Activated CD8-positive, alpha-beta memory T cell treated with anti-CD3 and anti-CD28 coated beads for 48 hours (primary cell): ENCODE measurements around the gene FRY.
A peak's percentile ranks its signal among the peaks of the same experiment; 100 is the strongest.
"Not testable (repeated sequence)": the region's sequence is repeated elsewhere in the genome, so short reads cannot be mapped to it uniquely, and the experiment has no call there.

ENCODE experiments used
- DNase-seq, 3 experiments: peaks; one replicate each; pipeline ENCODE4 v3.0.0-alpha.2; 2020; ENCODE audit warnings: low read depth in 2 of 3, low spot score in 2 of 3

Gene FRY

GRCh38 chr13:32031025-32031814, at the start of gene FRY:
TSS of gene FRY (plus strand) at chr13:32031774. CDS start at chr13:32031796, 22 bp downstream.
- DNase-seq, result peak; percentile 4 to 19 (median 12)

- no peak for DNase-seq
These were observed 49.5 kb upstream of the FRY start for GRCh38 chr13:31982124-31982523.

DNA sequence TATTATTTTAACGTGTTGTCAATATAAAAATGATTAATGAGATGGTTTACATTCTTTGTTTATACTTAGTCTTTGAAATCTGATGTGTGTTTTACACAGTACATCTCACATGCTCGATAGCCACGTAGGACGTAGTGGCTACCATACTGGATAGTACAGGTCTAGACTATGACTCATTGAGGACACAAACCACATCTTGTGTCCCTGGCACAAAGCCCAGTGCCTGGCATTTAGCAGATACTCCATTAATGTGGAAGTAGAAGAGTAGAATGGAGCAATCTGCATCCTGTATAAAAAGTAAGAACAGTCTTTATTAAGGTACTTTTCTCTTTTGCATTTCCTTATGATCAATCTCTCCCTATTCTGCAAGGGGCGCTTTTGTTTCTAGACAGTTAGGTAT, 49.0 kb upstream of the FRY start:
- DNase-seq, result no peak

- DNase-seq, result not testable (repeated sequence)
These were observed 47.9 kb upstream of the FRY start for GRCh38 chr13:31983696-31984095.

DNA sequence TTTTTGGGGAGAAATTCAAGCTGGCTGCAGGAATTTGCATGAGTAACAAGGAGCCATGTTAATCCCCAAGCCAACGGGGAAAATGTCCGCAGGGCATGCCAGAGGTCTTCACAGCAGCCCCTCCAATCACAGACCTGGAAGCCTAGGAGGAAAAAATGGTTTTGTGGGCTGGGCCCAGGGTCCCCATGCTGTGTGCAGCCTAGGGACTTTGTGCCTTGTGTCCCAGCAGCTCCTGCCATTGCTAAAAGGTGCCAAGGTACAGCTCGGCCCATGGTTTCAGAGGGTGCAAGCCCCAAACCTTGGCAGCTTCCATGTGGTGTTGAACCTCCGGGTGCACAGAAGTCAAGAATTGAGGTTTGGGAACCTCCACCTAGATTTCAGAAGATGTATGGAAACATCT, 47.2 kb upstream of the FRY start:
- DNase-seq, result not testable (repeated sequence)

DNA sequence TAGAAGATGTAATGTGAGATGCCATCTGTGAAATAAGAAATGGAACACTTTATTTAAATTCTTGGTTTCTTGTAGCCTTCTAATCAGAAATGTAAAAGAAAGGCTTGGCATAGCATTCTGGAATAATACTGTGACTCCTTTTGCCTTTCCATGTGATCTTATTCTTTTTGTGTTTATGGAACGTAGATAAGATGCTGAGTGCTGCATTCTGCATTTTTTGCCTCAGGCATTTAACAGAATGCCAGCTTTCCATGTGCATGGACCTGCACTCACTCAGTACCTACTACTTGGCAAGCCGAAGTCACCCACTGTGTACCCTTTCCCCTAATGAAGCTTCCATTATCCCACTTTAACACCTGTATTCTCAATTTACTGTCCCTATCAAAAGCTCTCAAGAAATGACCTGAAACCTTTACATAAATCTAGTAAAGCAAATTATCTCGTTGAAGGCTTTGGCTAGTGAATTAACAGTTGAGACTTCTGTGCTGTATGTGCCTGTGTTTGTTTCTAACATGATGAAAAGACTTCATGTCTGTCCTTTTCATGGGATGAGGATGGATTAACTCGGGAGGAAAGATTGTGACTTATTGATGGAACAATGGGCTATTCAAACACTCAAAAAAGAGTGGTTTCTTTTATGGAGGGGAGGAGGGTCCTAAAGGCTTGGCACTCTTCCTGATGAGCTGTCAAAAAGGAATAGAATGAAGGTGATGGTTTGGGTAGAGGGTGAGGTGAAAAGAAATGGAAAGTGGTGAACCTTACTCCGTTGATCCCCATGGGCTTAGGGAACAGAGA, 44.7 kb upstream of the FRY start:
- no peak for DNase-seq

DNA sequence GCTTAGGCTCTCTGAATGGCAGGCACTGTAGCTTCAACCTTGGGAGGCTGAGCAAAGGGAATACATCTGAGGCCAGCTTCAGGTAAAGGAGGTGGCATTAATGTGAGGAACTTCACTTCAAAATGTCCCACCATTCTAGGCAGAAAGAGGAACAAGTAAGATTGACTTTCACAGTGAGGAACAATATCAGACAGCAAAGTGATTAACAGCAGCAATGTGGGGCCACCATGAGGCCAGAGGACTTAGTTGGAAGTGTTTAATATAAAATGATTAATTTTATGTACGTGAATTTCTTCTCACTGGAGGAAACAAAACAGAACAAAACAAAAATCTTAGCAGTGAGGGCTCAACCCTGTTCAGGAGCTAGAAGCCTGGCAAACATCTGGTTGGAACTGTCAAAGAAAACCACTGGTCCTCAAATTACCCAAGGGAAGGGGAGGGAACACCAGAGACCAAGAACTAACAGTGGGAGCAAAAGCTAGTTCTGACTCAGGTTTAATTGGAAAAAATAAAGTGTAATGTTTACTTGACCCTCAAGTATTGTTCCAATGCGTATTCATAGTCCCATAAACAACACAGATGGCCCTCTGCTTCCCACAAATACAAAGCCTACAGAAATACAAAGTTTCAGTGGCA, 43.9 kb upstream of the FRY start:
- DNase-seq, result no peak

GRCh38 chr13:31994367-31994766, 37.2 kb upstream of the FRY start:
- not testable (repeated sequence) for DNase-seq

DNA sequence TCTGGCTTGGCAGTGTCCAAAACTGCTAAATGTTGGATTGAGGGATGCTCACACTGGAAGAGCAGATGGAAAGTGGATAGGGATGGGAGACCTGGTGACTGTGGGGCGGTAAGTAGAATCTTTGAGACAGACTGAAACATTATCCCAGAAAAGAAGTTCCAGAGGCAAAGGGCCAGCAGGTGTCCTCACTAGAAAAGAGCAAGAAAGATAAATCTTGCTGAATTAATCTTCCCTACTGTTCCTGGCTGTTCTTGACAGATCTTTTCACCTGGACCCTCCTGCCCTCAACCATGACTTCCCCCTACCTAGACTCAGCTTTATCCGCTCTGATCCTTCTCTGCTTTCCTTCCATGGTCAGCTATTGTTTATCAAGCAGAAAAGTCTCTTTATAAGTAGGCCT, 35.0 kb upstream of the FRY start:
- DNase-seq, result no peak

DNA sequence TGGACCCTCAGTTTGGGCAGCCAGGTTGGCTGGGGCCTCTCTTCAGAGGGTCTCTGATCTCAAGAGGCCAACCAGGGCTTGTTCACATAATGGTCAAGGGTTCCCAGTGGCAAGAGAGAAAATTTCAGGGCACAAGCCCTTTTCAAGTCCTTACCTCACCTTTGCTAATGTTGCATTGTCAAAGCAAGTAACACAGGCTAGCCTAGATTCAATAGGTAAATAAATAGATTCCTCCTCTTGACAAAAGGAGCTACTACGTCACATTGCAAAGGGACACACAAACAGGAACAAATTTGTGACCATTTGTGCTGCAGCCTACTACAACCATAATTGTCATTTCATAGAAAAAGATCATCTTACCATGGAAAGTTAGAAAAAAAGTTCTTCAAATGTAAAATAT, 33.9 kb upstream of the FRY start:
- no peak for DNase-seq

DNA sequence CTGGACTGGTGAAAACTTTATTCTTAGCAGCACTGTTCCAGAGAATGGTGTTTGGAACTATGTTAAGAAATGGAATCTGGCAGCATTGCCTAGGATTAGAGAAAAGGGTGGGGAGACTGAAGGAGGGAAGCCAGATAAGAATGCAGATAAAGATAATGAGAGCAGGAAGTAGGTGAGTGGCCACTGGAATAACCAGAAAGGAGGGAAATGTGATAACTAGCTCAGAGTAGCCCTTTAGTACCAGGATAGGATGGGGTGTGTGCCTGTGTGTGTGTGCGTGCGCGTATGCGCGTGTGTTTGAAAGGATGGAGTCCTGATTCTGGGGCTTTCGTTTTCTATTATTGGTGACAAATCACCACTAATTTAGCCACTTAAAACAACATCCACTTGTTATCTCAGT, 33.4 kb upstream of the FRY start:
- no peak for DNase-seq

- DNase-seq, result not testable (repeated sequence)
These were observed 30.8 kb upstream of the FRY start for GRCh38 chr13:32000754-32001153.

GRCh38 chr13:32001154-32001768, 30.3 kb upstream of the FRY start:
- no peak for DNase-seq

DNA sequence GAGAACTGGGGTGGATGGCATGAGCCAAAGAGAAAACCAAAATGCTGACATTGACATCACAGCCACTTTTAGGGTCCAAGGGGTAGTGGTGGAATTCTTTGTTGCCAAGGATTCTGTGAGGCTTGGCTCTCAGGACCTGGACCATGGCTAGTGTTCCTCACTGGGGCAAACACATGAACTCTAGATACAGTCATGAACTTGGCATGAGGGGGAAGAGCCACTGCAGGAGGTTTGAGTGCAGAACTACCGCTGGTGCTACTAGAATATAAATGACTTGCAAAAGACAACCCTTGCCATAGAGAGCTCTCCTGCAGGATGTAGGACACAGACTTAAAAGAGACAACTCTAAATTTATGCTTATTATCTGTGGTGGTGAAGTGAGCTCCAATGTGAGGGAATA, 29.8 kb upstream of the FRY start:
- DNase-seq, result no peak

DNA sequence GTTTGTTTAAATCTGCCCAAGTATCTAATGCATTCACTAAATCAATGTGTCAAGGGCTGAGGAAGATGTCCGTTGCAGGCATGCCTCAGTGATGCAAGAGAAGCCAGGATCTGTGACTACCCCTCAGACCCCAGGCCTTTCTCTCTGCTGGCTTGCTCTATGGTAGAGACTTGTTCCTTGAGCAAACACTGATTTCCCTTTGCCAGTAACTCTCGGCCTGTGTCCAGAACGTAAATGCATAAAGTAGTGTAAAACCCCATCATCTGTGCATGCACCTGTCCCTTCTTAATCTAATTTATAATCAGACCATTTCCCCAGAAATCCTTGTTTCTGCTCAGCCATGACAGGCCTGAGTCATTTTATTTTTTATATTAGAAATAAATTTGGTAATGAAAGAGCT, 28.7 kb upstream of the FRY start:
- no peak for DNase-seq

DNA sequence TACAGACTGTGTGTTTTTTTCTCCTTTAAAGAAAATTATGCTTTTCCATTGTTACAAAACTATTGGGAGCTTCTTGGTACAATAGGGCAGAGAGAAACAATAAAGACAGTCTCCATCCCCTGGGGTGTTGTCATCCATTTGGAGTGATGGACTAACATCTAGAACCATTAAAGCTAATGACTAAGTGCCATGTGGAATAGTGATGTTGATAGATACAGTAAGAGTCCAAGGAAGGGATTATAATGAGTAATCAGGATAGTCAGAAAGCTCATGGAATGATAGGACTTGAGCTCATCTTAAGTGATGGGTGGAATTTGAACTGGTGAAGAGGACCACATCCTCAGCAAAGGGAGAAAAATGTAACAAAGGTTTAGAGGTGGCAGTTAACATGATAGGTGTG, 24.1 kb upstream of the FRY start:
- no peak for DNase-seq

DNA sequence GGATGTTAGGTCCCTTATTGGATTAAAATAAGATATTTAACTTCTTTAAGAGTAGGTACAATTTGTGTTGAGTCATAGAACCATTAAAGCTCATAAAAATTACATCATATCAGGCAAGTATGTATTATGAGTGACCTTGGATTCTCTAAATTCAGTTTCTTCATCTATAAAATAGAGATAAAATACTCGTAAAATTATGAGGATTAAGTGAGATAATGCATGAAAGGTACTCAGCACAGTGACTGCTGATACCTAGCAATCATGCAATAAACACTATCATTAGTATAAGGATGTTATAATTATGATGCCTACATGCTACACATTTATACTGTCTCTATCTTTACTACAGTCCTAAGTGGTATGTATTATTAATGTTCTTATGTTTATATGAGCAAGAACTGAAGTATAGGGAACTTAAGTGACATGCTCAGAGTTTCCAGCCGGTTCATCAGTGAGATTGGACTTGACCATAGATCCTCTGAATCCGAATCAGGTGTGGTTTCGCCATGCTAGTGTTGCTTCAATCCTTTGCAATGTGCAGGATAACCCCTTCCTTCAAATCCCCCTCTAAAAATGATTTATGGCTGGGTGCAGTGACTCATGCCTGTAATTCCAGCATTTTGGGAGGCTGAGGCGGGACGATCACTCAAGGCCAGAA, 22.9 kb upstream of the FRY start:
- no peak for DNase-seq

DNA sequence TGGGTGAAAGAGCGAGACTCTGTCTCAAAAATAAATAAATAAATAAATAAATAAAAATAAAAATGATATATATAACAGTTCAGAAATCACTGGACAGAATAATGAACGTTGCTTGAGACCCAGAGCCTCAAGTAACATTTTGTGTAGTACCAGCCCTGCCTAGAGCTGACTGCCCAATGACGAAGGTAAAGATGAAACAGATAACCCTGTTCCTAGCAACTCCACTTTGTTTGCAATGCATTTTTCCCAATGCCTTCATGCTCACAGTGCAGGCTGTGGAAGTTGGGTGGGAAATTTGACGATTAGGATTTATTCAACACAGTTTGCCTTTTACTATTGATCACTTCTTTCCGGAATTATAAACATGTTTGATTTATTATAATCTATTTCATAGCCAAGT, 22.2 kb upstream of the FRY start:
- DNase-seq, result no peak

GRCh38 chr13:32010136-32010535, 21.4 kb upstream of the FRY start:
- no peak for DNase-seq

DNA sequence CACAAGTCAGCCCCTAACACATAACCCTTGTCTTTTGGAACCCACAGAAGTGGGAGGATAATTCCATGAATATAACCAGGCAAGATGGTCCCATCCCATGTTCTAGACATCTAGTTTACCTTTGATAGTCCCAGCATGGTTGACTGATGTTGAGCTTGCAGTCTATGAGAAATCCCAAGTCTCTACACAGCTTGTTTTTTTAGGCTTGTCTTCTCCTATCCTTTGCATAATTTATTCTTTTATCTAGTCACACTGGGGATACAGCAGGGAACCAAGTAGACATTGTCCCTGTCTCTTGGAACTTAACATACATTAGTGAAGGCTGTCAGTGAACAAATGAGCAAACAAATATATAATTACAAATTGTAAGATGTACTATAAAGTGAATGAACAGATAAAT, 19.6 kb upstream of the FRY start:
- no peak for DNase-seq

- DNase-seq, result no peak
These were observed 18.4 kb upstream of the FRY start for GRCh38 chr13:32013181-32013580.
